GM12801 (cell line): ENCODE measurements around the gene GDF3.

Experiments used
- TF ChIP-seq, protein P1 (sequence below): IDR thresholded peaks from one replicate; pipeline ENCODE4 v1.5.1; 2011; ENCODE audit warnings: control low read depth; ENCODE audit not compliant: insufficient read length; ENCODE audit errors: extremely low read depth

GDF3 gene

DNA sequence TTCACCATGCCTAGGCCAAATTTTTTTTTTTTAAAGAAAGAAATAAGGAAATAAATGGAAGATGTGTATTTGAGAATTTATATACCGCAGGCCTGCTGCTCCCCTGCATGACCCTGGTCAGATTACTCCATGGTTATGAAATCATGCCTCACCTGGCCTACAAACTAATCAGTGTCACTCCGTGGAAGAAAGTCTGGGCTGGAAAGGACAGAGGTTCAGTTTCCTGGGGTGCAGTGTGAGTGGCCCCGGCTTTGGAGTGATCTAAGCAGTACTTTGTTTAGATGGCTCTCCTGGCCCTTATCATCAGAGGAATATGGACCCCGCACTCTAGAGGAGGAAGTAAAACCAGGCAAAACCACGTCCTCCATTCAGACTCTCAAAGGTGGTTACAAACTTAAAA lies 39.5 kb downstream of the GDF3 start:
- TF ChIP-seq, protein P1, sequence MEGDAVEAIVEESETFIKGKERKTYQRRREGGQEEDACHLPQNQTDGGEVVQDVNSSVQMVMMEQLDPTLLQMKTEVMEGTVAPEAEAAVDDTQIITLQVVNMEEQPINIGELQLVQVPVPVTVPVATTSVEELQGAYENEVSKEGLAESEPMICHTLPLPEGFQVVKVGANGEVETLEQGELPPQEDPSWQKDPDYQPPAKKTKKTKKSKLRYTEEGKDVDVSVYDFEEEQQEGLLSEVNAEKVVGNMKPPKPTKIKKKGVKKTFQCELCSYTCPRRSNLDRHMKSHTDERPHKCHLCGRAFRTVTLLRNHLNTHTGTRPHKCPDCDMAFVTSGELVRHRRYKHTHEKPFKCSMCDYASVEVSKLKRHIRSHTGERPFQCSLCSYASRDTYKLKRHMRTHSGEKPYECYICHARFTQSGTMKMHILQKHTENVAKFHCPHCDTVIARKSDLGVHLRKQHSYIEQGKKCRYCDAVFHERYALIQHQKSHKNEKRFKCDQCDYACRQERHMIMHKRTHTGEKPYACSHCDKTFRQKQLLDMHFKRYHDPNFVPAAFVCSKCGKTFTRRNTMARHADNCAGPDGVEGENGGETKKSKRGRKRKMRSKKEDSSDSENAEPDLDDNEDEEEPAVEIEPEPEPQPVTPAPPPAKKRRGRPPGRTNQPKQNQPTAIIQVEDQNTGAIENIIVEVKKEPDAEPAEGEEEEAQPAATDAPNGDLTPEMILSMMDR, result no peak

DNA sequence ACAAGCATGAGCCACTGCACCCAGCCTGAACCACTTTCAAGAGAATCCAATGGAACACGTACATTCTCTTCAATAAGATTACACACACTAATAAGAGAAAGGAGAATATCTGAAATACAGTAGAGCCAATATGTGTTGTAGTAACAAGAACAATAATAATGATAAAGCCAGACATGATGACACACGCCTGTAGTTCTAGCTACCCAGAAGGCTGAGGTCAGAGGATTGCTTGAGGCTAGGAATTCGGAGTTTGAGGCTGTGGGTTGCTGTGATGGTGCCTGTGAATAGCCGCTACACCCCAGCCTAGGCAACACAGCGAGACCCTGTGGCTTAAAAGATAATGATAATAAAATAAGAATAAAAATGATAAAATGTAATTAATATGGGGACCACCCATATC lies 45.5 kb downstream of the GDF3 start:
- TF ChIP-seq, protein P1, result no peak

DNA sequence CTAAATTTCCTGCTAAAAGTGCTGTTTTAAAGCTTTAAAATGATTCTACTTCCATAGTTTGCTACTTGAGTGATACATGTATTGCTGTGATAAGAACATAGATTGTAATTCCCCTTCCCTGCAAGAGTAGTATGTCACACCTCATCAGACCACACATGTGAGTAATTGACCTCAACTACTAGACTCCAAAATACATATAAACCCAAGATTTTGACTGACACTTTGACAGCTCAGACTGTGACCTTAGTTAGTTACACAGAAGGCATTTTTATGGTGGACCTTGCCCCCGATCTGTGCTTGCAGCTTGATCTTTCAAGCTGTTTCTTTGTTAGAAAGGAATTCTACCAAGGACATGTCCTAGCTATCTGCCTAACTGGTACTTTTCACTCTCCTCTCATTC lies 48.5 kb downstream of the GDF3 start:
- TF ChIP-seq, protein P1, result no peak

DNA sequence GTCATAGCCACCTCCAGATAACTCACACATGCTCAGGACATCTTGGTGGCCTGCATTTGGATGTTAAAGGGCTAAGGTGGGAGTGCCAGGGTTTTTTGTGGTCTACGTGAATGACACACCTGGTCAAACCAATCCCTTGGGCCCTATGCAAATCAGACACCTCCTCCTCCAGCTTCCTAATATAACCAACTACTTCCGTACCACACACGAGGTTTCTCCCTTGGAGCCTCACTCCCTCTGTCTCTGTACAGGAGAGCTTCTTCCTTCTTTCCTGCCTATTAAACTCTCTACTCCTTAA lies 49.4 kb downstream of the GDF3 start:
- TF ChIP-seq, protein P1, result no peak

DNA sequence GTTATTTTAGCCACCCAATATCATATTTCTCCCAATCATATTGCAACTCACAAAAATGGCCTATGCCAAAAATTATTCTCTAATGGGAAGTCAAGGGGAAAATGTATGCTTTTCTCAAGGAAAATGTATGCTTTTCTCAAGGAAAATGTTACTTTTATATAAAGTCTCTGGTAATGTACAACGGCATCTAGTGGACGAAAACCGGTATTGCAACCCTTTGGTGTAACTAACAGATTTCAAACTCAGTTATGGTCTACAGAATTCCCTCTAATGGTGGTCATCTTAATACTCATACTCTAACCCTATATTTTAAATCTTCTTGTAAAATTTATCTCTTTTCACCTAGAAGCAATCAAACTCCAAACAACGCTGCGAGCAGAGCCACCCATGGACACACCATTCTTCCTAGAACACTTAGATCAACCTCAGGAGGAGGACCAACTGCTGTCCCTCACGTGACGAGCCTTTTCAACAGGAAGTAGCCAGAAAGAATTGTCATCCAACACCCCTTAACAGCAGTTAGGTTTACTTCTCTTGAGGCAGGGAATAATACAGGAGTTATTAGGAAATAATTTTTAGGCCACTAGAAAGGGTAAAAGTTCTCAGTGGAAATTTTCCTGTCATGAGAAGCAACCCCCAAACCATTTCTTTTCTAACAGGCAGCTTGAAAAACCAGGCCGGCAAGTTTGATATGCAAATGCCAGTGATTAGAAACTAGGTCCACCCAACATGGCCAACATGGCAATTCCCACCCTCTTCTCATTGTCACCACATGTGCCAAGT lies 50.0 kb downstream of the GDF3 start:
- TF ChIP-seq, protein P1, result no peak

DNA sequence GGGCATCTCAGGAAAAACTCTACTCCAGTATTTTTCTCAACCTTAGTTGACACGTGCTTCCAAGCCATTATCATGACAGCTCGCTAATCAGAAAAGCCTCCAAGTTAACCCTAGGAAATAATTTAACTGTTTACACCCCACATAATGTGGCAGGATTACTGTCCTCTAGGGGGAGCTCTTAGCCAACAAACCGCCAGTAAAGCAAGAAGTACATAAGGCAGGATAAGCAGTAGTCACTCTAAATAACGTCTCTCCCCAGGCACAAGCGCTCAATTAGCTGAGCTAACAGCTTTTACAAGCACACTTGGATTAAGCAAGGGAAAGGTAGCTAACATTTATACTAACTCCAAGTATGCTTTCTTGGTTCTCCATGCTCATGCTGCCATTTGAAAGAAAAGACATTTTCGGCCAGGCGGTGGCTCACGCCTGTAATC lies 52.7 kb downstream of the GDF3 start:
- TF ChIP-seq, protein P1, result no peak

DNA sequence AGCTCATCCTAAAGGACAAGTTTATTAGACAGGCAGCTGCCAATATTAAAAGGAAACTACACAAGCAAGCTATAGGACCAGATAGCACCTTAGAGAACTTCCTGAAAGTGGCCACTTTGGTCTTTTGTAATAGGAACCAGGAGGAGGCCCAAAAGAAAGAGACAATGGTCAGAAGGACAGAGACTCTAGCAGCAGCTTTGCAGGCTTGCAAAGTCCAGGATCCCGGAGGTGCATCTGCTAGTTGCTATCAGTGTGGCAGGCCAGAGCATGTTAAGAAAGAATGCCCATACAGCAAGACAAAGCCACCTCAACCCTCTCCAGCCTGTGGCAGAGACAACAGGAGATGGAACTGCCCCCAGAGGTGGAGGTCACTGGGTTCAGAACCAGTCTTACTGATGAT lies 53.3 kb downstream of the GDF3 start:
- TF ChIP-seq, protein P1, result no peak
